ENCODE data around the gene CC2D2A.

The CC2D2A gene

GRCh38 chr4:15586066-15586465 is 116.4 kb downstream of the CC2D2A start:
- Histone ChIP-seq H3F3A (ENCODE audit: insufficient read depth) (no peaks in the 10 kb centered on the region), H3K79me2 (ENCODE audit: insufficient read depth, low read length) (no peaks in the 10 kb centered on the region), H3K36me3 (ENCODE audit: low read length) (no peaks in the 10 kb centered on the region), H3K27ac (ENCODE audit: low read depth, low read length) (no peak overlapping the region), H3K27me3 (ENCODE audit: low read length) (no peaks in the 10 kb centered on the region), H3K9me2 (replicated peaks; ENCODE audit: insufficient read depth, low read length) (no peaks in the 10 kb centered on the region), H3K4me2 (ENCODE audit: low read depth, low read length, poor library complexity, severe bottlenecking) (no peak overlapping the region), H3K4me3 (ENCODE audit: insufficient read depth, low read length, poor library complexity, severe bottlenecking) (no peak overlapping the region), H4K20me1 (ENCODE audit: low read depth, low read length) (no peaks in the 10 kb centered on the region), H3K9ac (ENCODE audit: low read length) (no peak overlapping the region), H2AFZ (ENCODE audit: low read depth, low read length, severe bottlenecking) (no peak overlapping the region), H3K9me3 (ENCODE audit: insufficient read depth, low read length) (no peaks in the 10 kb centered on the region)
- no peak for TF ChIP-seq CTCF (IDR thresholded peaks at IDR 0.05; ENCODE audit: insufficient read depth, low read length, poor library complexity, severe bottlenecking)
- no peak for TF ChIP-seq EZH2phosphoT487 (conservative IDR thresholded peaks at IDR 0.05; ENCODE audit: low read length)

GRCh38 chr4:15587649-15588048 is 118.0 kb downstream of the CC2D2A start:
- H3K9me3 ChIP-seq (ENCODE audit: insufficient read depth, low read length): no peaks in the 10 kb centered on the region
- no peaks in the 10 kb centered on the region for H4K20me1 ChIP-seq (ENCODE audit: low read depth, low read length)
- no peak overlapping the region for H3K27ac ChIP-seq (ENCODE audit: low read depth, low read length)
- H3K36me3 ChIP-seq (ENCODE audit: low read length): no peaks in the 10 kb centered on the region
- no peaks in the 10 kb centered on the region for H3F3A ChIP-seq (ENCODE audit: insufficient read depth)
- no peaks in the 10 kb centered on the region for H3K9me2 ChIP-seq (replicated peaks; ENCODE audit: insufficient read depth, low read length)
- TF ChIP-seq CTCF (IDR thresholded peaks at IDR 0.05; ENCODE audit: insufficient read depth, low read length, poor library complexity, severe bottlenecking) (no peak), EZH2phosphoT487 (conservative IDR thresholded peaks at IDR 0.05; ENCODE audit: low read length) (no peak)
- H2AFZ ChIP-seq (ENCODE audit: low read depth, low read length, severe bottlenecking): no peak overlapping the region
- no peaks in the 10 kb centered on the region for H3K27me3 ChIP-seq (ENCODE audit: low read length)
- H3K79me2 ChIP-seq (ENCODE audit: insufficient read depth, low read length): no peaks in the 10 kb centered on the region
- H3K4me2 ChIP-seq (ENCODE audit: low read depth, low read length, poor library complexity, severe bottlenecking): no peak overlapping the region
- no peak overlapping the region for H3K9ac ChIP-seq (ENCODE audit: low read length)
- no peak overlapping the region for H3K4me3 ChIP-seq (ENCODE audit: insufficient read depth, low read length, poor library complexity, severe bottlenecking)

- Histone ChIP-seq H3K27ac (ENCODE audit: low read depth, low read length) (no peak overlapping the region), H3K4me2 (ENCODE audit: low read depth, low read length, poor library complexity, severe bottlenecking) (no peak overlapping the region), H3K27me3 (ENCODE audit: low read length) (no peaks in the 10 kb centered on the region), H3K4me3 (ENCODE audit: insufficient read depth, low read length, poor library complexity, severe bottlenecking) (no peak overlapping the region), H3K9ac (ENCODE audit: low read length) (no peak overlapping the region), H3K79me2 (ENCODE audit: insufficient read depth, low read length) (no peaks in the 10 kb centered on the region), H3K36me3 (ENCODE audit: low read length) (no peaks in the 10 kb centered on the region), H3K9me2 (replicated peaks; ENCODE audit: insufficient read depth, low read length) (no peaks in the 10 kb centered on the region), H2AFZ (ENCODE audit: low read depth, low read length, severe bottlenecking) (no peak overlapping the region), H4K20me1 (ENCODE audit: low read depth, low read length) (no peaks in the 10 kb centered on the region), H3F3A (ENCODE audit: insufficient read depth) (no peaks in the 10 kb centered on the region), H3K9me3 (ENCODE audit: insufficient read depth, low read length) (no peaks in the 10 kb centered on the region)
- TF ChIP-seq EZH2phosphoT487 (conservative IDR thresholded peaks at IDR 0.05; ENCODE audit: low read length): no peak
- no peak for TF ChIP-seq CTCF (IDR thresholded peaks at IDR 0.05; ENCODE audit: insufficient read depth, low read length, poor library complexity, severe bottlenecking)
These were observed 123.1 kb downstream of the CC2D2A start for GRCh38 chr4:15592799-15593198.
